Fibroblast of gingiva (primary cell): Measurements from ENCODE around the gene POU2AF2.
"Not testable (repeated sequence)": the region's sequence is repeated elsewhere in the genome, so short reads cannot be mapped to it uniquely, and the experiment has no call there.

Source experiments
- DNase-seq: peaks from one replicate; pipeline ENCODE4 v3.0.0-alpha.2; 2011; ENCODE audit warnings: low read depth

The POU2AF2 gene

GRCh38 chr11:111259896-111260295 lies 14.4 kb downstream of the POU2AF2 start:
- no peak for DNase-seq

GRCh38 chr11:111260811-111261210 lies 15.3 kb downstream of the POU2AF2 start:
- peak; percentile 49 for DNase-seq

- no peak for DNase-seq
Measured at GRCh38 chr11:111264646-111265045, 19.1 kb downstream of the POU2AF2 start.

- no peak for DNase-seq
Measured at GRCh38 chr11:111265421-111265820, 19.9 kb downstream of the POU2AF2 start.

- not testable (repeated sequence) for DNase-seq
Measured at GRCh38 chr11:111268303-111268702, 22.8 kb downstream of the POU2AF2 start.

GRCh38 chr11:111269146-111269868 lies 23.8 kb downstream of the POU2AF2 start:
- peak; percentile 52 for DNase-seq

GRCh38 chr11:111272420-111272819 lies 26.9 kb downstream of the POU2AF2 start:
- DNase-seq: no peak

- DNase-seq: no peak
Measured at GRCh38 chr11:111282562-111283075, 37.1 kb downstream of the POU2AF2 start.

- no peak for DNase-seq
Measured at GRCh38 chr11:111283945-111284481, 38.5 kb downstream of the POU2AF2 start.

- DNase-seq: peak; percentile 45
Measured at GRCh38 chr11:111285189-111286091, 39.9 kb downstream of the POU2AF2 start.

GRCh38 chr11:111291764-111292163 lies 46.2 kb downstream of the POU2AF2 start:
- no peak for DNase-seq

- not testable (repeated sequence) for DNase-seq
Measured at GRCh38 chr11:111292408-111292807, 46.9 kb downstream of the POU2AF2 start.

GRCh38 chr11:111296196-111296595 lies 50.7 kb downstream of the POU2AF2 start:
- no peak for DNase-seq

GRCh38 chr11:111297696-111298095 lies 52.2 kb downstream of the POU2AF2 start:
- DNase-seq: no peak

GRCh38 chr11:111298413-111299100 lies 53.0 kb downstream of the POU2AF2 start, which contains the start of gene POU2AF3:
TSS of gene POU2AF3 (plus strand) at chr11:111298546. CDS start at chr11:111298582, 36 bp downstream.
- DNase-seq: no peak

GRCh38 chr11:111299101-111300026 lies 53.8 kb downstream of the POU2AF2 start:
- DNase-seq: peak; percentile 40

- no peak for DNase-seq
Measured at GRCh38 chr11:111300569-111300968, 55.0 kb downstream of the POU2AF2 start.

GRCh38 chr11:111301004-111301841 lies 55.7 kb downstream of the POU2AF2 start:
- DNase-seq: no peak

GRCh38 chr11:111301842-111302118 lies 56.3 kb downstream of the POU2AF2 start:
- DNase-seq: no peak

GRCh38 chr11:111302298-111302697 lies 56.8 kb downstream of the POU2AF2 start:
- DNase-seq: no peak
